SJSA1 (cell line): ENCODE results near the gene KLHDC1. TPM values are rescaled to one million over a fixed set of nuclear protein-coding genes. Genes with fewer than 3 reads are reported as not detected.
"Not testable (repeated sequence)": the region's sequence is repeated elsewhere in the genome, so short reads cannot be mapped to it uniquely, and the experiment has no call there.

Source experiments
- DNase-seq, 2 experiments: peaks; one replicate each; pipeline ENCODE4 v3.0.0-alpha.2; 2015 to 2020; ENCODE audit warnings: low spot score in 2 of 2, low read depth in 1 of 2
- H3K27ac ChIP-seq: fragments of 250-450 bp; sonication (Bioruptor Pico); 2 replicates; pipeline ENCODE4 v1.5.1; 2020; ENCODE audit warnings: mild to moderate bottlenecking, moderate library complexity
- H3K27me3 ChIP-seq: fragments of 250-450 bp; sonication (Bioruptor Pico); replicated peaks from 2 replicates; pipeline ENCODE4 v1.5.1; 2020; ENCODE audit warnings: mild to moderate bottlenecking, moderate library complexity
- H3K36me3 ChIP-seq: fragments of 250-450 bp; sonication (Bioruptor Pico); 2 replicates; pipeline ENCODE4 v1.5.1; 2020; ENCODE audit warnings: mild to moderate bottlenecking
- H3K4me1 ChIP-seq: fragments of 250-450 bp; sonication (Bioruptor Pico); replicated peaks from 2 replicates; pipeline ENCODE4 v1.6.1; 2021; ENCODE audit warnings: mild to moderate bottlenecking
- H3K4me3 ChIP-seq: fragments of 250-450 bp; sonication (Bioruptor Pico); 2 replicates; pipeline ENCODE4 v1.5.1; 2020; ENCODE audit warnings: mild to moderate bottlenecking
- H3K9me3 ChIP-seq: fragments of 250-450 bp; sonication (Bioruptor Pico); replicated peaks from 2 replicates; pipeline ENCODE4 v1.5.1; 2020; ENCODE audit warnings: mild to moderate bottlenecking
- total RNA-seq: library from RNA; depleted of rRNA; stranded (reverse); fragments of >200 nt; shearing (Covaris generic); gene quantifications from 2 replicates; pipeline ENCODE4 v1.2.3, GENCODE V29; 2014; rRNA removed

Gene KLHDC1, protein sequence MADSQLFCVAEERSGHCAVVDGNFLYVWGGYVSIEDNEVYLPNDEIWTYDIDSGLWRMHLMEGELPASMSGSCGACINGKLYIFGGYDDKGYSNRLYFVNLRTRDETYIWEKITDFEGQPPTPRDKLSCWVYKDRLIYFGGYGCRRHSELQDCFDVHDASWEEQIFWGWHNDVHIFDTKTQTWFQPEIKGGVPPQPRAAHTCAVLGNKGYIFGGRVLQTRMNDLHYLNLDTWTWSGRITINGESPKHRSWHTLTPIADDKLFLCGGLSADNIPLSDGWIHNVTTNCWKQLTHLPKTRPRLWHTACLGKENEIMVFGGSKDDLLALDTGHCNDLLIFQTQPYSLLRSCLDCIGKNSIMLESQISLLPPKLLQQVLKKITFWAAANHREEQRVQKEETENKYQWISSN
- total RNA-seq = 1.3 and 1.8 TPM in 2 replicates

GRCh38 chr14:49692811-49693734 lies at the start of gene KLHDC1:
KLHDC1 (plus strand) TSS chr14:49693120; CDS start chr14:49693195, 75 bp downstream.
- peaks cover 14% of the 10 kb centered on the region for H3K4me1 ChIP-seq
- H3K27me3 ChIP-seq = no peaks in the 10 kb centered on the region
- H3K4me3 ChIP-seq = peak within 1 kb of the TSS; percentile 76
- H3K36me3 ChIP-seq = no peaks in the 10 kb centered on the region
- H3K27ac ChIP-seq = peak within 1 kb of the TSS; percentile 61
- no peaks in the 10 kb centered on the region for H3K9me3 ChIP-seq
- DNase-seq = peak; percentile 60 to 70

DNA sequence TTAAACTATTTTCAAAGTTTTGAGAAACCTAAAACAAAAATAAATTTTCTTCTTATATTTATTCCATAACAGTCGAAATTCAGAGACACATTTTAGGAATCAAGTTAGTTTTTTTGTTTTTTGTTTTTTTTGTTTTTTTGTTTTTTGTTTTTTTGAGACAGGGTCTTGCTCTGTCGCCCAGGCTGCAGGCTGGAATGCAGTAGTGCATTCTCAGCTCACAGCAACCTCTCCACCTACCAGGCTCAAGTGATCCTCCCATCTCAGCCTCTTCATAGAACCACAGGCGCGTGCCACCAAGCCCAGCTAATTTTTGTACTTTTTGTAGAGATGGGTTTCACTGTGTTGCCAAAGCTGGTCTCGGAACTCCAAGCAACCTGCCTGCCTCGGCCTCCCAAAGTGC lies 39.4 kb upstream of the KLHDC1 start:
- H3K4me3 ChIP-seq = no peak overlapping the region
- DNase-seq = no peak
- peaks cover 4% of the 10 kb centered on the region for H3K36me3 ChIP-seq
- no peak overlapping the region for H3K27ac ChIP-seq
- H3K4me1 ChIP-seq = no peaks in the 10 kb centered on the region
- H3K27me3 ChIP-seq = no peaks in the 10 kb centered on the region
- no peaks in the 10 kb centered on the region for H3K9me3 ChIP-seq

GRCh38 chr14:49654511-49654910 lies 38.4 kb upstream of the KLHDC1 start:
- DNase-seq = no peak
- Histone ChIP-seq H3K27me3 (no peaks in the 10 kb centered on the region), H3K36me3 (peaks cover 7% of the 10 kb centered on the region), H3K4me1 (no peaks in the 10 kb centered on the region), H3K4me3 (no peak overlapping the region), H3K27ac (no peak overlapping the region), H3K9me3 (no peaks in the 10 kb centered on the region)

- H3K4me1 ChIP-seq, H3K27ac ChIP-seq, H3K27me3 ChIP-seq, H3K9me3 ChIP-seq, H3K4me3 ChIP-seq, DNase-seq, H3K36me3 ChIP-seq: not testable (repeated sequence)
These were observed 35.4 kb upstream of the KLHDC1 start for GRCh38 chr14:49657500-49657899.

- Histone ChIP-seq H3K36me3 (peaks cover 8% of the 10 kb centered on the region; the same call in 1 of the 2 replicates), H3K4me3 (no peak overlapping the region), H3K4me1 (no peaks in the 10 kb centered on the region), H3K27ac (no peak overlapping the region), H3K9me3 (no peaks in the 10 kb centered on the region), H3K27me3 (no peaks in the 10 kb centered on the region)
- DNase-seq = no peak
These were observed 33.1 kb upstream of the KLHDC1 start for GRCh38 chr14:49659526-49660455.

- H3K36me3 ChIP-seq = peaks cover 10% of the 10 kb centered on the region
- no peak for DNase-seq
- H3K4me1 ChIP-seq = no peaks in the 10 kb centered on the region
- H3K9me3 ChIP-seq = no peaks in the 10 kb centered on the region
- H3K4me3 ChIP-seq = no peak overlapping the region
- no peak overlapping the region for H3K27ac ChIP-seq
- no peaks in the 10 kb centered on the region for H3K27me3 ChIP-seq
These were observed 22.4 kb upstream of the KLHDC1 start for GRCh38 chr14:49670475-49670874.

DNA sequence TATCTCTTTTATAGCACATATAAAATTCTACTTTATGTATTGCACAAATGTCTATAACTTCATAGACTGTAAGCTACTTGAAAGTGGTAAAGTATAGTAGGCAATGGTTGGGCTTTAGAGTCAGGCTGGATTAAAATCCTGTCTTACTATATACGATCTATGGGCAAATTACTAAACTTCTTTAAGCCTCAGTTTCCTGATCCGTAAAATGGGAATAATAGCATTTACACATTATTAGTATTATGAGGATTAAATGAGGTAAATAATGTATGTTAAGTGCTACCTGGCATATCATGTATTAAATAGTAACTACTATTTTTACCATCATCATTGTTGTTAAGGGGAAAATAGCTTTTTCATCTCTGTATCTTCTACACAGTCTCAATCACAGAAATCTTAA lies 19.3 kb upstream of the KLHDC1 start:
- Histone ChIP-seq H3K9me3 (no peaks in the 10 kb centered on the region), H3K27ac (no peak overlapping the region), H3K36me3 (peaks cover 19% of the 10 kb centered on the region; the same call in 1 of the 2 replicates), H3K4me3 (no peak overlapping the region), H3K27me3 (no peaks in the 10 kb centered on the region), H3K4me1 (no peaks in the 10 kb centered on the region)
- no peak for DNase-seq

DNA sequence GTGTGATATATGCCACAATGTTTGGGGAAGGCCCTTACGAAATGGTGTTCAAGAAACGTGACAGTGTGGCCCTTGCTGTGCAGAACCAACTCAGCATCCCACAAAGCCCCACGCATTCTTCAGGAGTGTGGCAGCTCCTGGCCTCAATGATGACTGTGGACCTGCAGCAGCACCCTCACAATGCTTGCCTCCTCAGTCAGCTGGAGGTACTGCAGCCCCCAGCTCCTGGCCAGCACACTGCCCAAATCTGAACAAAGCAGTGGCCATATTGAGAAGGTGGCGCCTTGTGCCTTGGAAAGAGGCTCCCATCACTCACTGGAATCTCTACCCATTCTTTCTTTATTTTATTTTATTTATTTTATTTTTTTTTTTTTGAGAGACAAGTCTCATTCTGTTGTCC lies 15.3 kb upstream of the KLHDC1 start:
- no peaks in the 10 kb centered on the region for H3K4me1 ChIP-seq
- H3K4me3 ChIP-seq = no peak overlapping the region
- no peak overlapping the region for H3K27ac ChIP-seq
- no peaks in the 10 kb centered on the region for H3K9me3 ChIP-seq
- no peak for DNase-seq
- no peaks in the 10 kb centered on the region for H3K27me3 ChIP-seq
- H3K36me3 ChIP-seq = peaks cover 31% of the 10 kb centered on the region

DNA sequence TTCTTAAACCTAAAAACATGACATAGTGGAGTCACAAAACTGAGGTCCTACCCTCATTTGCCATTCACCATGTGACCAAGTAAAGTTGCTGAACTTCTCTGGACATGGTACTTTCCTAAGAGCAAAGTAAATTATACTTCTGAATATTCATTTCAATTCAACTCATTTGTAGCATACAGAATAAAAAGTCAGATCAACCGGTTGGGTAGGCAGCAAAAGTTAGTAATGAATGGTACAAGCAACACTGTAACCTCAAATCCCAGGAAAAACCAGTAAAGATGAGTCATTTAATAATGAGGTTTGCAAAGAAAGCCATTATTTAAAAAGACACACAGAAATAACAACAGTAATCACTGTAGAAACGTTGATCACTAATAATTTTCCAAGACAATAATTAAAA lies 13.6 kb upstream of the KLHDC1 start:
- no peak overlapping the region for H3K27ac ChIP-seq
- peaks cover 35% of the 10 kb centered on the region for H3K36me3 ChIP-seq
- no peak overlapping the region for H3K4me3 ChIP-seq
- no peaks in the 10 kb centered on the region for H3K27me3 ChIP-seq
- DNase-seq = no peak
- H3K4me1 ChIP-seq = no peaks in the 10 kb centered on the region
- no peaks in the 10 kb centered on the region for H3K9me3 ChIP-seq

DNA sequence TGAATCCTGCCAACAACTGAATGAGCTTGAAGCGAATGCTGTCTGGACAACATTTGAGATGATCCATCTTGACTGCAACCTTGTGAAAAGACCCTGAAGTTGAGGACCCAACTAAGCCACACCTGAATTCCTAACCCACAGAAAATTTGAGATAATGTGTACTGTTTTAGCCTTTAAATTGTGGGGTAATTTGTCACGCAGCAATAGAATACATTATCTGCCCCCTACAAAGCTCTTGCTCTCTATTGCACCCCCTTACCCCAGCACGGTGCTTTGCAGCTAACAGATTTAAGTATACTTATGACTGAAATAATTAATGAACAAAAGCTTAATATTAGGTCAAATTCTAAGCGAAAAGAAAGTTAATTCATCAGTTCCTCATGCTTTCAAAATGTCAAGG lies 6.5 kb upstream of the KLHDC1 start:
- no peak for DNase-seq
- Histone ChIP-seq H3K27ac (no peak overlapping the region), H3K27me3 (no peaks in the 10 kb centered on the region), H3K4me3 (no peak overlapping the region), H3K36me3 (peaks cover 7% of the 10 kb centered on the region), H3K9me3 (no peaks in the 10 kb centered on the region), H3K4me1 (peaks cover 7% of the 10 kb centered on the region)

DNA sequence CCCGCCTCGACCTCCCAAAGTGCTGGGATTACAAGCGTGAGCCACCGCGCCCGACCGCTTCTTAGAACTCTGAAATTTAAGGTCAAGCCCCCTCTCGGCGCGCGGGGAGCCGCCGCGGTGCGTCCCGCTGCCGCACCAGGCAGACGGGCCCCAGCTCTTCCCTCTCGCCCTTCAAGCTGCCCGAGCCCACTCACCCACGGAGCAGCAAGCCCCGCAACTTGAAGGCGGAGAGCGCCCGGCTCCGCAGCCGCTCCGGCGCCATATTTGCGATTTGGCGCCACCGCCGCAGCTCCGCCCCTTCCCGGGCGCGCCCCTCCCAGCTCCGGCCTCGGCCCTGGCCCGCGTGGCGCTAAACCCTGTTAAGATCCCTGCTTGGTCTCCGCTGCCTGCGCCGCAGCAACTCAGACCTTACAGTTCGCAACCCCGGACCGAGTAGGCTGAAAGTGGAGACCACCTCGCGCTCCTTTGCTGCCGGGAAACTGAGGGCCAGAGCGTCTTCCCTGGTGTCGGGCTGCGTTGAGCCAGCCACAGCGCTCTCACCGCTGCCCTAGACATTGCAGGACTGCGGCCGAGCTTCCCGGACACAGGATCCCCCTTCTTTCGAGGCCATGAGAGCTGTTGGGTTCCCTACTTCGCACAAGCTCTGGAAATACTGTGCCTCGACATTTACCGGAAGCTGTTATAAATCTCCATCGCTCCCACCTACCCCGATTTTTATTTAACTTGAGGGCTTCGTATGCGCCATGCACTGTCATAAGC lies 4.8 kb upstream of the KLHDC1 start, which contains the start of gene POLE2:
TSS of gene POLE2 (minus strand) at position 273 of the 759 bp plus-strand sequence. CDS start at position 262, 11 bp downstream.
- Histone ChIP-seq H3K27ac (peak within 1 kb of the TSS; percentile 72), H3K27me3 (no peaks in the 10 kb centered on the region), H3K9me3 (no peaks in the 10 kb centered on the region), H3K4me3 (peak within 1 kb of the TSS; percentile 79), H3K36me3 (peaks cover 4% of the 10 kb centered on the region; the same call in 1 of the 2 replicates), H3K4me1 (peaks cover 17% of the 10 kb centered on the region)
- DNase-seq = peak; percentile 69 to 74

GRCh38 chr14:49688701-49689030 lies 4.3 kb upstream of the KLHDC1 start:
- no peaks in the 10 kb centered on the region for H3K9me3 ChIP-seq
- H3K27me3 ChIP-seq = no peaks in the 10 kb centered on the region
- no peak overlapping the region; the same call in 1 of the 2 replicates for H3K4me3 ChIP-seq
- no peak overlapping the region for H3K27ac ChIP-seq
- DNase-seq = no peak
- H3K36me3 ChIP-seq = peaks cover 4% of the 10 kb centered on the region; the same call in 1 of the 2 replicates
- peaks cover 17% of the 10 kb centered on the region for H3K4me1 ChIP-seq
